HCT116 (cell line): Measurements from ENCODE around the gene KLHL6. TPM values are rescaled to one million over a fixed set of nuclear protein-coding genes. Genes with fewer than 3 reads are reported as not detected.
"Not testable (repeated sequence)": the region's sequence is repeated elsewhere in the genome, so short reads cannot be mapped to it uniquely, and the experiment has no call there.

Experiments
- ATAC-seq: fragments of 200-7000 bp; cut with Tn5 transposase; 2 replicates; pipeline ENCODE4 v1.9.1; 2020; ENCODE audit warnings: mild to moderate bottlenecking, moderate library complexity
- BruUV-seq: library from RNA; stranded (reverse); fragments of 400-500 nt; replicated peaks from 2 replicates; lab custom pipeline; 2021; lab: Mats Ljungman, UMichigan
- CTCF ChIA-PET: fragments of 300-600 bp; sonication (Branson Sonifier 250); formaldehyde crosslinking; loops from one replicate; lab custom pipeline; 2021; ENCODE audit warnings: antibody characterized with exemption; lab: Charles Lee
- POLR2A ChIA-PET: fragments of 300-600, 350-600 bp; sonication (Branson Sonifier 250); formaldehyde crosslinking; loops from one replicate; lab custom pipeline; 2021; ENCODE audit warnings: antibody characterized with exemption; lab: Charles Lee
- RAD21 ChIA-PET, 2 experiments: fragments of 300-600 bp; sonication (Branson Sonifier 250); formaldehyde crosslinking; loops; one replicate each; lab custom pipeline; 2023; ENCODE audit warnings: low total read pairs in 2 of 2; ENCODE audit not compliant: uncharacterized antibody in 2 of 2, unreplicated experiment in 2 of 2, low non-redundant PET in 1 of 2; lab: Charles Lee
- DNase-seq: peaks from one replicate; pipeline ENCODE4 v3.0.0-alpha.2; 2010; ENCODE audit warnings: low read depth, low spot score
- H2AFZ ChIP-seq: fragments of 200-600 bp; shearing (Covaris generic), sonication (generic); 2 replicates; pipeline ENCODE4 v1.6.1; 2017; ENCODE audit warnings: low read depth, mixed run types, mixed read lengths, antibody characterized with exemption, low read length; ENCODE audit not compliant: poor library complexity, severe bottlenecking
- H3K27ac ChIP-seq: 2 replicates; pipeline ENCODE4 v1.5.1; 2012; ENCODE audit warnings: low read depth, low read length
- H3K27me3 ChIP-seq: fragments of 200-600 bp; sonication (generic); 2 replicates; pipeline ENCODE4 v1.6.1; 2016; ENCODE audit warnings: mixed run types, low read length, mixed read lengths; ENCODE audit not compliant: insufficient read depth
- H3K36me3 ChIP-seq, 2 experiments: fragments of 200-500 bp in 1 of 2; fragments of 200-600 bp in 1 of 2; sonication (Bioruptor generic) in 1 of 2; sonication (generic) in 1 of 2; 2 replicates each; pipeline versions ENCODE4 v1.5.1 to v1.6.1; 2014 to 2016; ENCODE audit warnings: low read length in 2 of 2, inconsistent platforms in 1 of 2, mixed read lengths in 1 of 2, mixed run types in 1 of 2; ENCODE audit not compliant: insufficient read depth in 2 of 2, control insufficient read depth in 1 of 2
- H3K4me1 ChIP-seq, 2 experiments: fragments of 200-600 bp in 1 of 2; sonication (generic) in 1 of 2; 2 replicates each; pipeline versions ENCODE4 v1.5.1 to v1.6.1; 2012 to 2017; ENCODE audit warnings: low read length in 2 of 2, inconsistent platforms in 1 of 2, mild to moderate bottlenecking in 1 of 2, mixed read lengths in 1 of 2, mixed run types in 1 of 2, moderate library complexity in 1 of 2; ENCODE audit not compliant: insufficient read depth in 2 of 2, control insufficient read depth in 1 of 2
- H3K4me2 ChIP-seq: fragments of 200-600 bp; sonication (generic); 2 replicates; pipeline ENCODE4 v1.6.1; 2017; ENCODE audit warnings: mixed run types, low read length, mixed read lengths
- H3K4me3 ChIP-seq, 2 experiments: fragments of 200-600 bp in 1 of 2; sonication (generic) in 1 of 2; replicated peaks in 1 of 2; 2 replicates each; pipeline ENCODE4 v1.5.1; 2011 to 2016; ENCODE audit warnings: low read length in 2 of 2, control low read depth in 1 of 2, low read depth in 1 of 2, mild to moderate bottlenecking in 1 of 2, mixed read lengths in 1 of 2, mixed run types in 1 of 2
- H3K79me2 ChIP-seq: fragments of 200-600 bp; sonication (generic); 2 replicates; pipeline ENCODE4 v1.6.1; 2017; ENCODE audit warnings: mild to moderate bottlenecking, mixed run types, low read length, moderate library complexity, mixed read lengths; ENCODE audit not compliant: insufficient read depth
- H3K9ac ChIP-seq: fragments of 200-600 bp; sonication (generic); 2 replicates; pipeline ENCODE4 v1.6.1; 2016; ENCODE audit warnings: low read length, mixed read lengths
- H3K9me2 ChIP-seq: fragments of 200-600 bp; sonication (generic), shearing (Covaris generic); 2 replicates; pipeline ENCODE4 v1.6.1; 2017; ENCODE audit warnings: mixed run types, mild to moderate bottlenecking, moderate library complexity; ENCODE audit not compliant: insufficient read depth
- H3K9me3 ChIP-seq, 2 experiments: fragments of 200-500 bp in 1 of 2; fragments of 200-600 bp in 1 of 2; sonication (Bioruptor generic) in 1 of 2; sonication (generic) in 1 of 2; 2 replicates each; pipeline ENCODE4 v1.6.1; 2014 to 2017; ENCODE audit warnings: low read length in 2 of 2, mixed read lengths in 2 of 2, inconsistent platforms in 1 of 2, low read depth in 1 of 2, mild to moderate bottlenecking in 1 of 2, mixed run types in 1 of 2, moderate library complexity in 1 of 2; ENCODE audit not compliant: control insufficient read depth in 1 of 2, insufficient read depth in 1 of 2
- H4K20me1 ChIP-seq: fragments of 200-600 bp; sonication (generic), shearing (Covaris generic); 2 replicates; pipeline ENCODE4 v1.6.1; 2017; ENCODE audit warnings: mixed run types, mild to moderate bottlenecking, moderate library complexity; ENCODE audit not compliant: insufficient read depth
- EGR1 ChIP-seq: IDR thresholded peaks from 2 replicates; pipeline ENCODE4 v1.6.1; 2012; ENCODE audit warnings: low read depth
- ELF1 ChIP-seq: IDR thresholded peaks from 2 replicates; pipeline ENCODE4 v1.6.1; 2012; ENCODE audit warnings: low read depth, borderline replicate concordance
- POLR2A ChIP-seq: IDR thresholded peaks from 2 replicates; pipeline ENCODE4 v1.7.0; 2011; ENCODE audit warnings: borderline replicate concordance; ENCODE audit not compliant: insufficient read depth, insufficient read length; ENCODE audit errors: extremely low read depth
- POLR2AphosphoS5 ChIP-seq: IDR thresholded peaks from 2 replicates; pipeline ENCODE4 v1.6.1; 2011; ENCODE audit warnings: mild to moderate bottlenecking, low read depth, low read length, moderate library complexity
- REST ChIP-seq: IDR thresholded peaks from 2 replicates; pipeline ENCODE4 v1.6.1; 2012; ENCODE audit warnings: low read depth
- SP1 ChIP-seq: IDR thresholded peaks from 2 replicates; pipeline ENCODE4 v1.6.1; 2012; ENCODE audit warnings: low read depth
- TCF7L2 ChIP-seq: IDR thresholded peaks from 2 replicates; pipeline ENCODE4 v1.7.0; 2011; ENCODE audit warnings: borderline replicate concordance, inconsistent platforms; ENCODE audit not compliant: insufficient read depth, insufficient read length; ENCODE audit errors: extremely low read depth
- intact Hi-C: fragments of 100-400 bp; cut with micrococcal nuclease; formaldehyde crosslinking; loops from 2 replicates; pipeline ENCODE4 v1.10.0; 2022
- total RNA-seq: library from RNA; stranded (reverse); gene quantifications from one replicate; pipeline ENCODE4 v1.2.1, GENCODE V29; 2021; ENCODE audit not compliant: unreplicated experiment
- TF ChIP-seq, protein P1 (sequence below): IDR thresholded peaks from 2 replicates; pipeline ENCODE4 v1.6.1; 2012

KLHL6 gene
- total RNA-seq, 1 experiment from 2014 or later = 0.15 TPM

- Histone ChIP-seq H3K9me3 (no peaks in the 10 kb centered on the region), H3K9ac (no peak overlapping the region), H3K4me1 (peaks cover 3 to 6% of the 10 kb centered on the region in 2 experiments; a peak in 3 of 4 replicates), H3K79me2 (no peaks in the 10 kb centered on the region), H3K27ac (no peak overlapping the region), H3K4me3 (no peak overlapping the region), H3K9me2 (no peaks in the 10 kb centered on the region), H3K4me2 (no peak overlapping the region), H3K36me3 (no peaks in the 10 kb centered on the region), H2AFZ (no peak overlapping the region), H4K20me1 (no peaks in the 10 kb centered on the region), H3K27me3 (no peaks in the 10 kb centered on the region)
- CTCF ChIA-PET = interaction anchor here (1.0 kb wide), 1 partner anchor 137 kb away, joined by 3 read pairs; no protein-coding TSS in a partner anchor
- TF ChIP-seq EGR1 = no peak
- TF ChIP-seq ELF1 = no peak
- TF ChIP-seq SP1 = no peak
- no peak for TF ChIP-seq POLR2AphosphoS5
- TF ChIP-seq, protein P1, sequence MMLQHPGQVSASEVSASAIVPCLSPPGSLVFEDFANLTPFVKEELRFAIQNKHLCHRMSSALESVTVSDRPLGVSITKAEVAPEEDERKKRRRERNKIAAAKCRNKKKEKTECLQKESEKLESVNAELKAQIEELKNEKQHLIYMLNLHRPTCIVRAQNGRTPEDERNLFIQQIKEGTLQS = no peak
- DNase-seq (no peak), ATAC-seq (no peak)
- RAD21 ChIA-PET = no interaction called here
- BruUV-seq = no TSS peak
- intact Hi-C loops = loop anchor here (5.0 to 10.0 kb wide), 2 partner anchors 414 to 816 kb away; partner anchors contain the start of gene PARL
- POLR2A ChIA-PET = no interaction called here
Measured at GRCh38 chr3:183468424-183468823, 87.1 kb downstream of the KLHL6 start.

GRCh38 chr3:183466575-183466974 is 88.9 kb downstream of the KLHL6 start:
- intact Hi-C loops = loop anchor here (5.0 to 10.0 kb wide), 2 partner anchors 416 to 818 kb away; partner anchors contain the start of gene PARL
- POLR2A ChIA-PET = no interaction called here
- no peak for ATAC-seq
- no peak overlapping the region for H3K9ac ChIP-seq
- H3K27ac ChIP-seq = no peak overlapping the region
- H3K4me1 ChIP-seq = peaks cover 3 to 6% of the 10 kb centered on the region in 2 experiments; a peak in 3 of 4 replicates
- no TSS peak for BruUV-seq
- no peaks in the 10 kb centered on the region for H3K9me3 ChIP-seq
- no peaks in the 10 kb centered on the region for H3K9me2 ChIP-seq
- H2AFZ ChIP-seq = no peak overlapping the region
- RAD21 ChIA-PET = no interaction called here
- no peaks in the 10 kb centered on the region for H3K79me2 ChIP-seq
- H3K27me3 ChIP-seq = no peaks in the 10 kb centered on the region
- TF ChIP-seq POLR2A (no peak), REST (no peak), TCF7L2 (no peak)
- no peaks in the 10 kb centered on the region for H4K20me1 ChIP-seq
- no peak overlapping the region for H3K4me2 ChIP-seq
- no peaks in the 10 kb centered on the region for H3K36me3 ChIP-seq
- no peak for DNase-seq
- no peak overlapping the region for H3K4me3 ChIP-seq
- CTCF ChIA-PET = interaction anchor here (0.8 to 1.3 kb wide), 2 partner anchors 13 to 300 kb away, joined by 3 read pairs; no protein-coding TSS in a partner anchor

DNA sequence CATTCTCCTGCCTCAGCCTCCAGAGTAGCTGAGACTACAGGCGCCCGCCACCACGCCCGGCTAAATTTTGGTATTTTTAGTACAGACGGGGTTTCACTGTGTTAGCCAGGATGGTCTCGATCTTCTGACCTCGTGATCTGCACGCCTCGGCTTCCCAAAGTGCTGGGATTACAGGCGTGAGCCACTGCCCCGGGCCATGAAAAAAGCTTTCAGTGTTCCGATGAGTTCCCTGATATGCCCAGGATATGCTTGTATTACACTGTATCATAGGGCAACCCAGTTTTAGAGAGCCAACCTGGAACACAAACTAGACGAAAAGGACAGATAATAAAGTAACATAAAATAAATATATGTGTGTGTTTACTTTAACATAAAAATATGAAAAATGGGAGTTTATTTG is 89.8 kb downstream of the KLHL6 start:
- CTCF ChIA-PET = interaction anchor here (1.3 kb wide), 1 partner anchor 14 kb away, joined by 3 read pairs; no protein-coding TSS in a partner anchor
- H3K9me3 ChIP-seq, BruUV-seq, ATAC-seq, H4K20me1 ChIP-seq, H3K27ac ChIP-seq, H3K79me2 ChIP-seq, H3K4me1 ChIP-seq, H2AFZ ChIP-seq, H3K9ac ChIP-seq, DNase-seq, H3K27me3 ChIP-seq, H3K4me3 ChIP-seq, H3K36me3 ChIP-seq, POLR2A ChIA-PET, H3K9me2 ChIP-seq, H3K4me2 ChIP-seq, RAD21 ChIA-PET: not testable (repeated sequence)
- intact Hi-C loops = loop anchor here (5.0 to 10.0 kb wide), 2 partner anchors 417 to 819 kb away; partner anchors contain the start of gene PARL
